ENCODE results near the gene HMCES. TPM values are rescaled to one million over a fixed set of nuclear protein-coding genes. Genes with fewer than 3 reads are reported as not detected.

Gene HMCES
- polyA plus RNA-seq, 3 donors = 11.9 to 23.0 (median 18.0) TPM

DNA sequence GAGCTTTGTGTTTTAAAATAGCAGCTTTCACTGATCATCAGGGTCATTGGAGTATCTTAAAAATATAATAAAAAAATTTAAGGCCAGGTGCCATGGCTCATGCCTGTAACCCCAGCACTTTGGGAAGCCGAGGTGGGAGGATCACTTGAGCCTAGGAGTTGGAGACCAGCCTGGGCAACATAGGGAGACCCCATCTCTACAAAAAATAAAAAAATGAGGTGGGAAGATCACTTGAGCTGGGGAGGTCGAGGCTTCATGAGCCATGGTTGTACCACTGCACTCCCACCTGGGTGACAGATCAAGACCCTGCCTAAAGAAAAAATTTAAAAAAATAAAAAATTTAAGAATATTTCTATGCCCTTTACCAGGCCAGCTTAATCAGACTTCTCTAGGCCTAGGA is 1.5 kb downstream of the HMCES start:
- H2AFZ ChIP-seq (ENCODE audit: insufficient read depth, low read depth, low read length, poor library complexity, severe bottlenecking) = no peak overlapping the region
- intact Hi-C loops (cut with micrococcal nuclease) = no loop called here
- no peak overlapping the region for H3K4me3 ChIP-seq (replicated peaks in 1 of 3; ENCODE audit: low read depth in 2 of 3, low read length in 3 of 3)
- TF ChIP-seq, protein P1, sequence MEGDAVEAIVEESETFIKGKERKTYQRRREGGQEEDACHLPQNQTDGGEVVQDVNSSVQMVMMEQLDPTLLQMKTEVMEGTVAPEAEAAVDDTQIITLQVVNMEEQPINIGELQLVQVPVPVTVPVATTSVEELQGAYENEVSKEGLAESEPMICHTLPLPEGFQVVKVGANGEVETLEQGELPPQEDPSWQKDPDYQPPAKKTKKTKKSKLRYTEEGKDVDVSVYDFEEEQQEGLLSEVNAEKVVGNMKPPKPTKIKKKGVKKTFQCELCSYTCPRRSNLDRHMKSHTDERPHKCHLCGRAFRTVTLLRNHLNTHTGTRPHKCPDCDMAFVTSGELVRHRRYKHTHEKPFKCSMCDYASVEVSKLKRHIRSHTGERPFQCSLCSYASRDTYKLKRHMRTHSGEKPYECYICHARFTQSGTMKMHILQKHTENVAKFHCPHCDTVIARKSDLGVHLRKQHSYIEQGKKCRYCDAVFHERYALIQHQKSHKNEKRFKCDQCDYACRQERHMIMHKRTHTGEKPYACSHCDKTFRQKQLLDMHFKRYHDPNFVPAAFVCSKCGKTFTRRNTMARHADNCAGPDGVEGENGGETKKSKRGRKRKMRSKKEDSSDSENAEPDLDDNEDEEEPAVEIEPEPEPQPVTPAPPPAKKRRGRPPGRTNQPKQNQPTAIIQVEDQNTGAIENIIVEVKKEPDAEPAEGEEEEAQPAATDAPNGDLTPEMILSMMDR (IDR thresholded peaks at IDR 0.05) = no peak
- Mint-ChIP-seq H3K9me3 (peaks cover 0 to 1% (median 0%) of the 10 kb centered on the region in 7 donors), H3K4me1 (peaks cover 35% of the 10 kb centered on the region), H3K36me3 (peaks cover 28 to 36% of the 10 kb centered on the region in 2 donors), H3K27ac (no peak overlapping the region), H3K27me3 (ENCODE audit: low read depth in 3 of 3) (peaks cover 4 to 8% (median 5%) of the 10 kb centered on the region in 3 donors), H3K4me3 (no peak overlapping the region)
- no peak for DNase-seq
- WGBS (ENCODE audit: insufficient coverage) = no CpG with 5 or more reads among the region's 2 CpGs
- peaks cover 3% of the 10 kb centered on the region for H3K79me2 ChIP-seq (ENCODE audit: insufficient read depth, low read length)
- H3K9me3 ChIP-seq (replicated peaks in 1 of 2; ENCODE audit: control insufficient read depth in 1 of 2, insufficient read depth in 1 of 2, low read length in 2 of 2) = no peaks in the 10 kb centered on the region
- H3K27ac ChIP-seq (ENCODE audit: low read depth in 1 of 2, low read length in 2 of 2) = no peak overlapping the region
- no peak overlapping the region for H3K9ac ChIP-seq (ENCODE audit: insufficient read depth, low read length, poor library complexity, severe bottlenecking)
- H3K36me3 ChIP-seq (replicated peaks in 1 of 2; ENCODE audit: control insufficient read depth in 1 of 2, insufficient read depth in 2 of 2, low read length in 2 of 2) = peaks cover 18 to 28% of the 10 kb centered on the region in 2 donors
- peaks cover 0 to 6% of the 10 kb centered on the region in 2 donors for H3K27me3 ChIP-seq (ENCODE audit: control insufficient read depth in 2 of 2, insufficient read depth in 2 of 2, low read length in 2 of 2)
- H4K20me1 ChIP-seq (ENCODE audit: insufficient read depth, low read length) = peaks cover 3% of the 10 kb centered on the region
- no peak overlapping the region for H3K4me2 ChIP-seq (replicated peaks; ENCODE audit: extremely low read depth, low read length, poor library complexity, severe bottlenecking)
- peaks cover 26 to 39% of the 10 kb centered on the region in 2 donors for H3K4me1 ChIP-seq (ENCODE audit: control insufficient read depth in 1 of 2, insufficient read depth in 2 of 2, low read length in 2 of 2)

DNA sequence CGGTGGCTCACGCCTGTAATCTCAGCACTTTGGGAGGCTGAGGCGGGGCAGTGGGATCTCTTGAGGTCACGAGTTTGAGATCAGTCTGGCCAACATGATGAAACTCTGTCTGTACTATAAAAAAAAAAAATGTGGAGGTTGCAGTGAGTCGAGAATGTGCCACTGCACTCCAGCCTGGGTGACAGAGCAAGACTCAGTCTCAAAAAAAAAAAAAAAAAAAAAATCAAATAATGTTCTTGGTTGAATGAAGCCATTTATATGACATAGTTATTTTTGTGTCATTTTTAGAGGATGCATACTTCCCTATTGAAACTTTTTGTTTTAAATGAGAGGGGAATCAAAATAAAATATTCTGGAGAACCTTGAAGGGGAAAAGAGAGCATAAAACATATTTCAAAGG is 3.1 kb downstream of the HMCES start:
- Histone ChIP-seq H3K27ac (ENCODE audit: low read depth in 1 of 2, low read length in 2 of 2) (no peak overlapping the region), H3K9ac (ENCODE audit: insufficient read depth, low read length, poor library complexity, severe bottlenecking) (no peak overlapping the region), H2AFZ (ENCODE audit: insufficient read depth, low read depth, low read length, poor library complexity, severe bottlenecking) (no peak overlapping the region), H3K4me2 (replicated peaks; ENCODE audit: extremely low read depth, low read length, poor library complexity, severe bottlenecking) (no peak overlapping the region), H3K9me3 (replicated peaks in 1 of 2; ENCODE audit: control insufficient read depth in 1 of 2, insufficient read depth in 1 of 2, low read length in 2 of 2) (no peaks in the 10 kb centered on the region), H3K27me3 (ENCODE audit: control insufficient read depth in 2 of 2, insufficient read depth in 2 of 2, low read length in 2 of 2) (peaks cover 0 to 6% of the 10 kb centered on the region in 2 donors), H3K4me1 (ENCODE audit: control insufficient read depth in 1 of 2, insufficient read depth in 2 of 2, low read length in 2 of 2) (peaks cover 26 to 39% of the 10 kb centered on the region in 2 donors), H3K36me3 (replicated peaks in 1 of 2; ENCODE audit: control insufficient read depth in 1 of 2, insufficient read depth in 2 of 2, low read length in 2 of 2) (peaks cover 2 to 13% of the 10 kb centered on the region in 2 donors), H3K4me3 (replicated peaks in 1 of 3; ENCODE audit: low read depth in 2 of 3, low read length in 3 of 3) (no peak overlapping the region), H3K79me2 (ENCODE audit: insufficient read depth, low read length) (peaks cover 3% of the 10 kb centered on the region), H4K20me1 (ENCODE audit: insufficient read depth, low read length) (peaks cover 3% of the 10 kb centered on the region)
- Mint-ChIP-seq H3K27ac (peak overlapping the region in 1 of 7 donors; percentile 8), H3K4me1 (peaks cover 35% of the 10 kb centered on the region), H3K36me3 (peaks cover 19 to 26% of the 10 kb centered on the region in 2 donors), H3K4me3 (no peak overlapping the region), H3K9me3 (peaks cover 0 to 1% (median 0%) of the 10 kb centered on the region in 7 donors), H3K27me3 (ENCODE audit: low read depth in 3 of 3) (peaks cover 4 to 8% (median 5%) of the 10 kb centered on the region in 3 donors)
- TF ChIP-seq, protein P1 (IDR thresholded peaks at IDR 0.05) = no peak
- DNase-seq = no peak
- intact Hi-C loops (cut with micrococcal nuclease) = no loop called here
- WGBS (ENCODE audit: insufficient coverage) = 76% methylated on average over 2 of the region's 5 CpGs

All from CD14-positive monocyte (primary cell).